ENCODE results near the gene PRUNE2.
A peak's percentile ranks its signal among the peaks of the same experiment; 100 is the strongest.
"Not testable (repeated sequence)": the region's sequence is repeated elsewhere in the genome, so short reads cannot be mapped to it uniquely, and the experiment has no call there.

PRUNE2 gene

GRCh38 chr9:76605321-76605900 lies 300.5 kb downstream of the PRUNE2 start:
- peaks cover 6% of the 10 kb centered on the region for H3K27me3 Mint-ChIP-seq
- DNase-seq (ENCODE audit: low spot score in 2 of 2) (peak in 1 of 2 donors; percentile 7), ATAC-seq (ENCODE audit: low read depth) (peak; percentile 96)
- peaks cover 5% of the 10 kb centered on the region for H3K4me1 Mint-ChIP-seq
- H3K27ac Mint-ChIP-seq = no peak overlapping the region
- no peaks in the 10 kb centered on the region for H3K9me3 Mint-ChIP-seq
- no peaks in the 10 kb centered on the region for H3K36me3 Mint-ChIP-seq
- no peak overlapping the region for H3K4me3 Mint-ChIP-seq

- peaks cover 1% of the 10 kb centered on the region for H3K27me3 Mint-ChIP-seq
- no peaks in the 10 kb centered on the region for H3K36me3 Mint-ChIP-seq
- no peak overlapping the region for H3K27ac Mint-ChIP-seq
- no peak overlapping the region for H3K4me3 Mint-ChIP-seq
- peaks cover 5% of the 10 kb centered on the region for H3K4me1 Mint-ChIP-seq
- no peaks in the 10 kb centered on the region for H3K9me3 Mint-ChIP-seq
- DNase-seq (ENCODE audit: low spot score in 2 of 2) = no peak
- no peak for ATAC-seq (ENCODE audit: low read depth)
Measured at GRCh38 chr9:76603931-76604570, 301.9 kb downstream of the PRUNE2 start.

- Mint-ChIP-seq H3K4me3 (no peak overlapping the region), H3K27ac (no peak overlapping the region)
Measured at GRCh38 chr9:76603448-76603895, 302.4 kb downstream of the PRUNE2 start.

GRCh38 chr9:76602199-76602598 lies 303.7 kb downstream of the PRUNE2 start:
- peaks cover 5% of the 10 kb centered on the region for H3K4me1 Mint-ChIP-seq
- no peak for DNase-seq (ENCODE audit: low spot score in 2 of 2)
- H3K36me3 Mint-ChIP-seq = no peaks in the 10 kb centered on the region

More at GRCh38 chr9:76603448-76603895, 302.4 kb downstream of the PRUNE2 start:
- no peak for DNase-seq (ENCODE audit: low spot score in 2 of 2)
- Mint-ChIP-seq H3K4me1 (peaks cover 5% of the 10 kb centered on the region), H3K9me3 (no peaks in the 10 kb centered on the region), H3K36me3 (no peaks in the 10 kb centered on the region), H3K27me3 (peaks cover 3% of the 10 kb centered on the region)
- ATAC-seq (ENCODE audit: low read depth) = no peak

GRCh38 chr9:76600007-76600615 lies 305.8 kb downstream of the PRUNE2 start:
- Mint-ChIP-seq H3K27me3 (peaks cover 4% of the 10 kb centered on the region), H3K4me1 (no peaks in the 10 kb centered on the region), H3K4me3 (no peak overlapping the region), H3K9me3 (no peaks in the 10 kb centered on the region), H3K36me3 (no peaks in the 10 kb centered on the region), H3K27ac (no peak overlapping the region)
- ATAC-seq (ENCODE audit: low read depth) (no peak), DNase-seq (ENCODE audit: low spot score in 2 of 2) (no peak)

More at GRCh38 chr9:76602199-76602598, 303.7 kb downstream of the PRUNE2 start:
- Mint-ChIP-seq H3K27me3 (peaks cover 4% of the 10 kb centered on the region), H3K4me3 (no peak overlapping the region), H3K9me3 (no peaks in the 10 kb centered on the region), H3K27ac (no peak overlapping the region)
- ATAC-seq (ENCODE audit: low read depth) = no peak

GRCh38 chr9:76598981-76599380 lies 306.9 kb downstream of the PRUNE2 start:
- ATAC-seq (ENCODE audit: low read depth) = no peak
- H3K4me1 Mint-ChIP-seq = no peaks in the 10 kb centered on the region

GRCh38 chr9:76595645-76596044 lies 310.3 kb downstream of the PRUNE2 start:
- H3K9me3 Mint-ChIP-seq = no peaks in the 10 kb centered on the region
- no peaks in the 10 kb centered on the region for H3K36me3 Mint-ChIP-seq
- DNase-seq (ENCODE audit: low spot score in 2 of 2) (no peak), ATAC-seq (ENCODE audit: low read depth) (no peak)
- no peak overlapping the region for H3K4me3 Mint-ChIP-seq
- H3K27me3 Mint-ChIP-seq = peaks cover 8% of the 10 kb centered on the region
- no peak overlapping the region for H3K27ac Mint-ChIP-seq
- no peaks in the 10 kb centered on the region for H3K4me1 Mint-ChIP-seq

More at GRCh38 chr9:76598981-76599380, 306.9 kb downstream of the PRUNE2 start:
- no peaks in the 10 kb centered on the region for H3K36me3 Mint-ChIP-seq
- no peak for DNase-seq (ENCODE audit: low spot score in 2 of 2)
- H3K27me3 Mint-ChIP-seq = peaks cover 6% of the 10 kb centered on the region
- no peak overlapping the region for H3K27ac Mint-ChIP-seq
- H3K4me3 Mint-ChIP-seq = no peak overlapping the region
- no peaks in the 10 kb centered on the region for H3K9me3 Mint-ChIP-seq

GRCh38 chr9:76594764-76595424 lies 311.0 kb downstream of the PRUNE2 start:
- peaks cover 9% of the 10 kb centered on the region for H3K27me3 Mint-ChIP-seq
- H3K4me1 Mint-ChIP-seq = no peaks in the 10 kb centered on the region
- ATAC-seq (ENCODE audit: low read depth) (no peak), DNase-seq (ENCODE audit: low spot score in 2 of 2) (no peak)
- H3K27ac Mint-ChIP-seq = no peak overlapping the region
- H3K4me3 Mint-ChIP-seq = no peak overlapping the region
- no peaks in the 10 kb centered on the region for H3K9me3 Mint-ChIP-seq
- H3K36me3 Mint-ChIP-seq = no peaks in the 10 kb centered on the region

- H3K27ac Mint-ChIP-seq; H3K9me3 Mint-ChIP-seq; H3K4me1 Mint-ChIP-seq; H3K4me3 Mint-ChIP-seq; ATAC-seq (ENCODE audit: low read depth); H3K36me3 Mint-ChIP-seq; DNase-seq (ENCODE audit: low spot score in 2 of 2): not testable (repeated sequence)
- H3K27me3 Mint-ChIP-seq = peaks cover 10% of the 10 kb centered on the region
Measured at GRCh38 chr9:76593961-76594735, 311.8 kb downstream of the PRUNE2 start.

GRCh38 chr9:76592974-76593347 lies 313.0 kb downstream of the PRUNE2 start:
- Mint-ChIP-seq H3K9me3 (no peaks in the 10 kb centered on the region), H3K36me3 (no peaks in the 10 kb centered on the region), H3K27me3 (peaks cover 7% of the 10 kb centered on the region), H3K4me1 (no peaks in the 10 kb centered on the region), H3K4me3 (no peak overlapping the region), H3K27ac (no peak overlapping the region)
- no peak for ATAC-seq (ENCODE audit: low read depth)
- DNase-seq (ENCODE audit: low spot score in 2 of 2) = no peak

- Mint-ChIP-seq H3K4me1 (no peaks in the 10 kb centered on the region), H3K9me3 (no peaks in the 10 kb centered on the region), H3K4me3 (no peak overlapping the region), H3K27me3 (peaks cover 7% of the 10 kb centered on the region), H3K36me3 (no peaks in the 10 kb centered on the region), H3K27ac (no peak overlapping the region)
- no peak for DNase-seq (ENCODE audit: low spot score in 2 of 2)
- no peak for ATAC-seq (ENCODE audit: low read depth)
Measured at GRCh38 chr9:76592091-76592973, 313.6 kb downstream of the PRUNE2 start.

GRCh38 chr9:76591256-76591950 lies 314.5 kb downstream of the PRUNE2 start:
- ATAC-seq (ENCODE audit: low read depth) = no peak
- no peaks in the 10 kb centered on the region for H3K36me3 Mint-ChIP-seq
- no peak overlapping the region for H3K4me3 Mint-ChIP-seq
- peaks cover 7% of the 10 kb centered on the region for H3K27me3 Mint-ChIP-seq
- H3K9me3 Mint-ChIP-seq = no peaks in the 10 kb centered on the region
- DNase-seq (ENCODE audit: low spot score in 2 of 2) = no peak
- H3K27ac Mint-ChIP-seq = no peak overlapping the region
- no peaks in the 10 kb centered on the region for H3K4me1 Mint-ChIP-seq

All from memory B cell (primary cell).